AG04449 (cell line): ENCODE measurements around the gene PGAP2.
A peak's percentile ranks its signal among the peaks of the same experiment; 100 is the strongest.

Source experiments
- CTCF ChIA-PET: fragments of 350-600 bp; formaldehyde crosslinking; extraction: SDS; loops from one replicate; lab custom pipeline; 2021; ENCODE audit warnings: antibody characterized with exemption; lab: Yijun Ruan, JAX
- POLR2A ChIA-PET: fragments of 400-600, 350-600 bp; formaldehyde crosslinking; extraction: SDS; loops from one replicate; lab custom pipeline; 2020; ENCODE audit warnings: antibody characterized with exemption, inconsistent platforms; lab: Yijun Ruan, JAX
- DNase-seq: peaks from one replicate; pipeline ENCODE4 v3.0.0-alpha.2; 2010; ENCODE audit warnings: low read depth, low spot score
- H3K4me3 ChIP-seq: 2 replicates; pipeline ENCODE4 v1.5.1; 2011; ENCODE audit warnings: low read depth, mild to moderate bottlenecking, control low read depth, low read length
- TF ChIP-seq, protein P1 (sequence below): IDR thresholded peaks from one replicate; pipeline ENCODE4 v1.5.1; 2011; ENCODE audit warnings: mild to moderate bottlenecking, moderate library complexity, low read length, control low read depth, inconsistent platforms; ENCODE audit not compliant: insufficient read depth; ENCODE audit errors: missing control alignments

The PGAP2 gene

DNA sequence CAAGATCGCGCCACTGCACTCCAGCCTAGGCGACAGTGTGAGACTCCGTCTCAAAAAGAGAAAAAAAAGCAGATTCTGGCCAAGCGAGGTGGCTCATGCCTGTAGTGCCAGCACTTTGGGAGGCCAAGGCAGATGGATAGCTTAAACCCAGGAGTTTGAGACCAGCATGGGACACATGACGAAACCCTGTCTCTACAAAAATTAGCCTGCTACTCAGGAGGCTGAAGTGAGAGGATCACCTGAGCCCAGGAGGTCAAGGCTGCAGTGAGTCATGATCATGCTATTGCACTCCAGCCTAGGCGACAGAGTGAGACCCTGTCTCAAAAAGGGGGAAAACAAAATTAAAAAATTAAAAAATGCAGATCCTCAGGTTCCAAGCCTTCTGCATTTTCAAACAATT lies 14.0 kb downstream of the PGAP2 start:
- no peak for DNase-seq
- CTCF ChIA-PET: interaction anchor here (1.0 to 3.3 kb wide), 5 partner anchors 8 to 251 kb away, joined by 3 to 12 read pairs (median 3); partner anchors contain the start of gene PGAP2
- POLR2A ChIA-PET: no interaction called here
- TF ChIP-seq, protein P1, sequence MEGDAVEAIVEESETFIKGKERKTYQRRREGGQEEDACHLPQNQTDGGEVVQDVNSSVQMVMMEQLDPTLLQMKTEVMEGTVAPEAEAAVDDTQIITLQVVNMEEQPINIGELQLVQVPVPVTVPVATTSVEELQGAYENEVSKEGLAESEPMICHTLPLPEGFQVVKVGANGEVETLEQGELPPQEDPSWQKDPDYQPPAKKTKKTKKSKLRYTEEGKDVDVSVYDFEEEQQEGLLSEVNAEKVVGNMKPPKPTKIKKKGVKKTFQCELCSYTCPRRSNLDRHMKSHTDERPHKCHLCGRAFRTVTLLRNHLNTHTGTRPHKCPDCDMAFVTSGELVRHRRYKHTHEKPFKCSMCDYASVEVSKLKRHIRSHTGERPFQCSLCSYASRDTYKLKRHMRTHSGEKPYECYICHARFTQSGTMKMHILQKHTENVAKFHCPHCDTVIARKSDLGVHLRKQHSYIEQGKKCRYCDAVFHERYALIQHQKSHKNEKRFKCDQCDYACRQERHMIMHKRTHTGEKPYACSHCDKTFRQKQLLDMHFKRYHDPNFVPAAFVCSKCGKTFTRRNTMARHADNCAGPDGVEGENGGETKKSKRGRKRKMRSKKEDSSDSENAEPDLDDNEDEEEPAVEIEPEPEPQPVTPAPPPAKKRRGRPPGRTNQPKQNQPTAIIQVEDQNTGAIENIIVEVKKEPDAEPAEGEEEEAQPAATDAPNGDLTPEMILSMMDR: no peak
- no peak overlapping the region for H3K4me3 ChIP-seq

DNA sequence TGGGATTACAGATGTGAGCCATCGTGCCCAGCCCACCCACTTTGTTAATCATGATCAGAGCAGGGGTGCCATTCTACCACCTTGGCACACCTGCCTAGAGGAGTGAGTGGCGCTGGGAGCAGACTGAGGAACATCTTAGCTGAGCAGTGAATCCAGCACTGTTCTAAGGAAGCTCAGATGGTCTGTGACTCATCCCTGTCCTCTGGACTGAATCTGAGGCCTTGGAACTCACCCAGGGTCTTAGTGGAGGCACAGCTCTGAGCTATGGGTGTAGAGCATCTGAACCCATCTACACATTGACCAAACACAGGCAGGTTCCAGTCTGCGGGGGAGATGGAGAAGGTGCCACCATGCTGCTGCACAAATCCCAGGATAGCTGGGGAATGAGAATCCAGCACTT lies 14.9 kb downstream of the PGAP2 start:
- no peak overlapping the region for H3K4me3 ChIP-seq
- CTCF ChIA-PET: interaction anchor here (0.8 to 3.3 kb wide), 7 partner anchors 9 to 252 kb away, joined by 3 to 12 read pairs (median 3); partner anchors contain the start of gene PGAP2
- DNase-seq: peak; percentile 49
- TF ChIP-seq, protein P1: no peak
- POLR2A ChIA-PET: interaction anchor here (0.9 to 1.1 kb wide), 4 partner anchors 10 to 18 kb away, joined by 3 to 5 read pairs (median 4); partner anchors contain the start of genes PGAP2 and RHOG

DNA sequence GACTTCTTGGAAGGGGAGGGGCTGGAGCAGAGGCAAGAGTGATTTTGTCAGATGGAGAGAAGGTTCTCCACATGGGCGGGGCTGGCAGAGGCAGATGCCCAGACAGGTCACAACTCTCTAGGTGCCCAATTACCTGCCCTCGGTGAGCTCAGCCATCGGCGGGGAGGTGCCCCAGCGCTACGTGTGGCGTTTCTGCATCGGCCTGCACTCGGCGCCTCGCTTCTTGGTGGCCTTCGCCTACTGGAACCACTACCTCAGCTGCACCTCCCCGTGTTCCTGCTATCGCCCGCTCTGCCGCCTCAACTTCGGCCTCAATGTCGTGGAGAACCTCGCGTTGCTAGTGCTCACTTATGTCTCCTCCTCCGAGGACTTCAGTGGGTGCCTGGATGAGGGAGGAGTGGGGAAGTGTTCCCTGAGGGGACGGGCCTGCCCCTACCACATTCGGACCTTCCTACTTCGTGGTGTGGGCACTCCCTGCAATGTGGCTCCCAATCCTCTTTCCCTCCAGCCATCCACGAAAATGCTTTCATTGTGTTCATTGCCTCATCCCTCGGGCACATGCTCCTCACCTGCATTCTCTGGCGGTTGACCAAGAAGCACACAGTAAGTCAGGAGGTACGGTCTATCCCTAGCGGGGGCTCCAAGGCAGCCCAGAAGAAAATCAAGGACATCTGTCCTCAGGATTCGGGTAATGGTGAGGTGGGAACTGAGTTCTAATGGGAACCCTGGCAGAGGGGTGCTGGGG lies 15.6 kb downstream of the PGAP2 start:
- POLR2A ChIA-PET: interaction anchor here (0.6 to 1.1 kb wide), 5 partner anchors 11 to 17 kb away, joined by 3 to 5 read pairs (median 3); partner anchors contain the start of genes PGAP2 and RHOG
- no peak for DNase-seq
- no peak overlapping the region for H3K4me3 ChIP-seq
- TF ChIP-seq, protein P1: no peak
- CTCF ChIA-PET: interaction anchor here (1.4 to 3.3 kb wide), 4 partner anchors 16 to 249 kb away, joined by 4 to 12 read pairs (median 7); partner anchors contain the start of gene PGAP2

- ChIA-PET CTCF (interaction anchor here (0.6 to 3.3 kb wide), 11 partner anchors 9 to 248 kb away, joined by 3 to 12 read pairs (median 5); partner anchors contain the start of genes PGAP2, RHOG and STIM1), POLR2A (no interaction called here)
- TF ChIP-seq, protein P1: peak; percentile 64
- DNase-seq: no peak
- no peak overlapping the region for H3K4me3 ChIP-seq
Observed at GRCh38 chr11:3824714-3825472, 16.5 kb downstream of the PGAP2 start.

- ChIA-PET POLR2A (no interaction called here), CTCF (interaction anchor here (1.0 to 3.3 kb wide), 11 partner anchors 10 to 248 kb away, joined by 3 to 12 read pairs (median 5); partner anchors contain the start of genes PGAP2, RHOG and STIM1)
- no peak for DNase-seq
- TF ChIP-seq, protein P1: no peak
- H3K4me3 ChIP-seq: no peak overlapping the region
Observed at GRCh38 chr11:3825473-3826154, 17.3 kb downstream of the PGAP2 start.
